ENCODE measurements around the gene PARD3. TPM values are rescaled to one million over a fixed set of nuclear protein-coding genes. Genes with fewer than 3 reads are reported as not detected.

Gene PARD3
- total RNA-seq, 1 donor from 2014 or later, result 72.5 TPM

DNA sequence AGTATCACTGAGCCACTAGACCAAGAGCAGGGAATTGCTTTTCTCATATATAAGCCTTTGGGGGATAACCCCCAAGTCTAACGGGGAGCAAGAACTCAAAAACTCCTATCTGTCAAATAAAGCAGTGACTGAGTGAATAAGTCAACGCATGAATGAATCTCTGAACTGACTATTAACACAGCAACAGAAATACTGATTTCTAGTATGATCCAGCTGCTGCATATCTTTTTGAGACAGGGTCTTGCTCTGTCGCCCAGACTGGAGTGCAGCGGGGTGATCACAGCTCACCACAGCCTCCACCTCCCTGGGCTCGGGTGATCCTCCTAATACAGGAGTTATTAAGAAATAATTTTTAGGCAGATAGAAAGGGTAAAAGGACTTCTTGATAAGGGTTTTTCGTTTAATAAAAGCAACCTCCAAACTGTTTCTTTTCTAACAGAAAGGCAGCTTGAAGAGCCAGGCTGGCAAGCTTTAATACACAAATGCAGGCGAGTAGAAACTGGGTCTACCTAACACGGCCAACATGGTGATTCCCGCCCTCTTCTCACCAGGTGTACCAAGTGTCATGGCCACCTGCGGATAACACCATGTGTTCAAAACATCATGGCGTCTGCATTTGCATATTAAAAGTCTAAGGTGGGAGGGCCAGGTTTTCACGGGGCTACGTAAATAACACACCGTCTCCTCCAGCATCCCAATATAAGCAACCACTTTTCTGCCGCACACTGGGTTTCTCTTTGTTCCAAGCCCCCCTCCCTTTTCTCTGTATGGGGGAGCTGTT lies 631.9 kb downstream of the PARD3 start:
- no peak for DNase-seq

- DNase-seq, result peak; percentile 67
These were observed 633.4 kb downstream of the PARD3 start for GRCh38 chr10:34181553-34182300.

DNA sequence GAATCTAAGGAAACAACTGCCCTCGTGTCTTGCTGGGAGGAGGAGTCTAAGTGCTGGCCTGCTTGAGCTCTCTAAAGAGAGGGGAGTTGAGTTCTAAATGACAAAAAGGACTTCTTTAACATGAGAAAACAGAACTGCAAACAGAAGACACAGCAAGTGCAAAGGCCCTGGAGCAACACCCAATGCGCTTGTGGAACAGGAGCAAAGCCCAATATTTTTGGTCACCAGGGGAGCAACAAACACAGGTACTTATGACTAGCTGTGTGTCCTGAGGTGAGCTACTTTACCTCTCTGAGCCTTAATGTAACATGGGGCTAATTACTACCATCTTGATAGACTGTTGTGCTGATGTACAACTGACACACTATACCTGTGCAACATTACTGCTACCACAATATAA lies 634.3 kb downstream of the PARD3 start:
- no peak for DNase-seq

DNA sequence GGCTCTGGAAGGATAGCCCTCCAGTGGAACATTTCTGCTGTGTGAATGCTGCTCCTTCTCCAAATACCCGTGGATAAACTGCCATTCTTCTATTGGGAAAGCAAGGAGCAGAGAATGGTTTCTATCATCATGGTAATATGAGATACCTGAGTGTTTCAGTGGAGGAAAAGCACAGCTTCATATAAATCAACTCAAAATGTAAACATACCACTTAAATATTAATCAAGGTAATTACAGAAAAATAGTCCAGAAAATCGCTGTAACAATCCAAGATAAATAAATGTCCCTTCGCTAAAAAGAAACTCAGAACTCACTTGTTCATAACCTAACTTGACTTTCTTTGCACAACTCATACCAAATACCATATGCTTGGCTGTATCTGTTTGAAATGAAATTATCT lies 635.8 kb downstream of the PARD3 start:
- no peak for DNase-seq

DNA sequence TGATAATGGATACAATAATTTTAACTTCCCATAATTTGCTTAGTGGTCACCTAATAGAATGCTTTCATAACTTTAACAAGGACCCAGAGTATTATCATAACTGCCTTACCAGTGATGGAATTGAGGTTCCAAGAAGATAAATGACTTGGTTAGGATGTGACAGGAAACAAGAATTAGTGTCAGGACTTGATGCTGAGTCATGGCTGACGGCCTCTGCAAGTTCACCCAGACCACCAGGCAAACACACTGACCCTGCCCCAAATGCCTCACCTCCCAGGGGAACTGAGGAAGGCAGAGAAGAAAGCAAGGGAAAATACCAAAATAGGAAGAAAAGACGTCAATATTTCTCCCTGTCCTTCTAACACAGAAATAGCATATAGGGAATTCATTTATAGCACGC lies 636.3 kb downstream of the PARD3 start:
- no peak for DNase-seq

GRCh38 chr10:34178196-34178595 lies 636.9 kb downstream of the PARD3 start:
- no peak for DNase-seq

GRCh38 chr10:34177445-34177844 lies 637.7 kb downstream of the PARD3 start:
- no peak for DNase-seq

DNA sequence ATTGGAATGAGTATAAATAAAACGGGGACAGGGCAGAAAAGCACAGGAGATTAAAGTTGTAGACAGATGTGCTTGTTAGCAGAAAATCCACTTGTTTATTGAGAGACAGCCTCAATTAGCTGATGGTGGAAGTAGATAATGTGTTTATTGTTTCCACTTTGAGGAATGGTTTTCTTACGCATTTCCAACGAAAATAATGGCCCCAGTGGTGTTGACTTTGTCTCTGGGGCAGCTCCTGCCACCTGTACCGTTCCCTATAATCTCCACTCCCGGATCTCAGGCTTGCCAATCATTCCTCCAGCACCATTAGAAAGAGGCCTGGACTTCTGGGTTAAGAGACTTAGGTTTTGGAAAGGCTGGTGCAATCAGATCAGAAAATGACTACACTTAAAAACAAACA lies 638.7 kb downstream of the PARD3 start:
- no peak for DNase-seq

GRCh38 chr10:34175121-34175520 lies 640.0 kb downstream of the PARD3 start:
- no peak for DNase-seq

- DNase-seq, result peak; percentile 42
These were observed 642.1 kb downstream of the PARD3 start for GRCh38 chr10:34172936-34173533.

GRCh38 chr10:34171957-34172527 lies 643.1 kb downstream of the PARD3 start:
- DNase-seq, result peak; percentile 86

DNA sequence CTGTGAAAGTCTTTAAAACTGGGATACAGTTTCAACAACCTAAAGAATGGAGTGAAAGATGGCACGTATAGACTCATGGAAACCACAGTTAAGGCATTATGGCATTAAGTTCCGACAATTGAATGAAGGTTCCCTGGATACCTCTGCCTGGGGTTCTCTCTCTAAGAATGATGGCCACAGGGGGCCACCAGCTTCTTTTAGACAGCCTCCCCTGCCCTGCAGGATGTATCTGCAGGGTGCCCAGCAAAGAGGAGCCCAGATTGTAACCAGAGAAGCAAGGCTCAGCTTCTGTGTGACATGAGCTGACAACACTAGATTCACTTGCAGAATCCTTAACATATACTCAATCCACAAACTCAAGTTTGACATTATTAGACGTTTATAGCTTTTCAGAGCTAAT lies 645.4 kb downstream of the PARD3 start:
- no peak for DNase-seq

DNA sequence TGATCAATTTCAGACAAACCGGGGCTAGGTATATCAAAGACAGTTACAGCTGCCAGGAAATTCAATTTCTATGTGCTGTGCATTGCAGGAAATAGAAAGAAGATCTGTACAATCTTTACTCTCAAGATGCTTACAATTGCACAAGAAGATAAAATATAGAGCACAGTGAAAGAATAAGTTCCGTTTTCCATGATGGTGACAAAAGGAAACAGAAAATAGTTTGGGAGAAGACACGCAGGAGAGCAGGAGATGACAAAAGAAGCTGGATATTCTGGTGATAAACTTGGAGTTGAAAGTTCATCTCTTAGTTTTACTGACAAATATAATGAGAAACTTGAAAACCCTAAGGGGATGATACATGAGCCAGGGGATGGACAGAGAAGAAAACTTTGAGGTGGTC lies 646.0 kb downstream of the PARD3 start:
- no peak for DNase-seq

GRCh38 chr10:34168439-34168838 lies 646.7 kb downstream of the PARD3 start:
- peak; percentile 74 for DNase-seq

DNA sequence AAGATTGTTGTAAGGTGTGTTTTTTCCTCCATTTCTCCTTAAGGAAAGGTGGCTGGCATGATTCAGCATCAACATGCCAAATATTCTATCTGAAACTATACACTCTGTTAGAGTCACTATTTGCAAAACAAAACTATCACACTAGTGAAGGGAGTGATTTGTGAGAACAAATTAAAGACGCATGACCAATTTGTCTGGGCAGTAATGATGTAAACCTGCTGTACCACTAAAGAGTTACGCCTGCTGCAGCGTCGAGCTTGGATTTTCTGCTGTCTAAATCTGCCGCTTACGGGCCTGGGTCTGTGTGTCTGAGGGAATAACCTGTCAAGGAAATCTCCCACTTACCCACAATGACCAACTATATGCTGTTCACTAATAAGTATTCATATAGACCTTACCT lies 648.3 kb downstream of the PARD3 start:
- no peak for DNase-seq

DNA sequence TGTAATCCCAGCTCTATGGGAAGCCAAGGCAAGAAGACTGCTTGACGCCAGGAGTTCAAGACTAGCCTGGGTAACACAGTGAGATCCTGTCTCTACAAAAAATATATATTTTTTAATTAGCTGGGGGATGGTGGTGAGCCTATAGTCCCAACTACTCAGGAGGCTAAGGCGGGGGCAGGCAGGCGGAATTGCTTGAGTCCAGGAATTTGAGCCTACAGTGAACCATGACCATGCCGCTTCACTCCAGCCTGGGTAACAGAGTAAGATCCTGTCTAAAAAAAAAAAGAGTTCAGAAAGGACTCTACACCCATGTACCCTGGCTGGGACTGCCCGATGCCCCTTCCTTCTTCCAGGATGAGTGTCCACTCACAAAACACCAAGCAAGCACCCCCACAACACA lies 648.7 kb downstream of the PARD3 start:
- no peak for DNase-seq

GRCh38 chr10:34164029-34164428 lies 651.1 kb downstream of the PARD3 start:
- no peak for DNase-seq

DNA sequence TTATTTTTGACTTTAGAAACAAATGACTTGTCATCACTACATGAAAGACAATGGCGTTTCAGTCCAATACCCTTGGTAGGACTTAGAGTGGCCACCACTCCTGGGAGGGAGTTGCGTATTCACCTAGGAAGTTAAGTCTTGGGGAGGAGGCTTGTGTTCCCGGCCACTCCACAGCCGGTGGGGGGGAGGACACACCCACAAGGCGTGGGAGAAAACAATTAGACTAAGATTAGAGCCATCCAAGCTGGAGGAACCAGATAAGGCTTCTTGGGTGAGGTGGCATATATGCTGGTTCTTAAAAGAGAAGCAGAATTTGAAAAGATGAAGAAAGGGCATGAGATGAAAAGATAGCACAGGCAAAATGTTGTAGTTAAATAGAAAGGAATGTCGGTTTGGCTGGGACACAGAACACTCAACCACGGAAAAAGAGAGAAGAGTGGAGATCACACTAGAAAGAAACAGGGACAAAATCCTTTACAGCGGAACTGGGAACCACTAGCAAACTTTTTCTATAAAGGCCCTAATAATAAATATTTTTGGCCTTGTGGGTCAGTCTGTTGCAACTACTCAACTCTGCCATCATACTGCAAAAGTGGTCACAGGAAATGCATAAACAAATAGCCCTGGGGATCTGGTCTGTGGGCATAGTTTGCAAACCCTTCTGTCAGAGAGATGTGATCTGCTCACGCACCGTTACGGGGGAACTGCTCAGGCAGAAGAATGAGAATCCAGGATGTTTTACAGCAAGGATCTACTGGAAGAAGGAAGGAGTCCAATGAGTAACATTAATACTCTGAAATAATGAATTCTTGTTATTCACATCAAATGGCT lies 651.8 kb downstream of the PARD3 start:
- DNase-seq, result no peak

GRCh38 chr10:34161777-34162370 lies 653.2 kb downstream of the PARD3 start:
- DNase-seq, result no peak

- DNase-seq, result no peak
These were observed 654.5 kb downstream of the PARD3 start for GRCh38 chr10:34160595-34160994.

- peak; percentile 28 for DNase-seq
These were observed 657.6 kb downstream of the PARD3 start for GRCh38 chr10:34157501-34157900.

All from skin of body (tissue), 2 donors.